HG02981 (cell line): ENCODE measurements around the gene STAB2.

Source experiments
- ATAC-seq: cut with Tn5 transposase; IDR thresholded peaks from one replicate; pipeline ENCODE4 v1.9.1; 2021; ENCODE audit warnings: mild to moderate bottlenecking, moderate library complexity; ENCODE audit not compliant: unreplicated experiment

The STAB2 gene, protein sequence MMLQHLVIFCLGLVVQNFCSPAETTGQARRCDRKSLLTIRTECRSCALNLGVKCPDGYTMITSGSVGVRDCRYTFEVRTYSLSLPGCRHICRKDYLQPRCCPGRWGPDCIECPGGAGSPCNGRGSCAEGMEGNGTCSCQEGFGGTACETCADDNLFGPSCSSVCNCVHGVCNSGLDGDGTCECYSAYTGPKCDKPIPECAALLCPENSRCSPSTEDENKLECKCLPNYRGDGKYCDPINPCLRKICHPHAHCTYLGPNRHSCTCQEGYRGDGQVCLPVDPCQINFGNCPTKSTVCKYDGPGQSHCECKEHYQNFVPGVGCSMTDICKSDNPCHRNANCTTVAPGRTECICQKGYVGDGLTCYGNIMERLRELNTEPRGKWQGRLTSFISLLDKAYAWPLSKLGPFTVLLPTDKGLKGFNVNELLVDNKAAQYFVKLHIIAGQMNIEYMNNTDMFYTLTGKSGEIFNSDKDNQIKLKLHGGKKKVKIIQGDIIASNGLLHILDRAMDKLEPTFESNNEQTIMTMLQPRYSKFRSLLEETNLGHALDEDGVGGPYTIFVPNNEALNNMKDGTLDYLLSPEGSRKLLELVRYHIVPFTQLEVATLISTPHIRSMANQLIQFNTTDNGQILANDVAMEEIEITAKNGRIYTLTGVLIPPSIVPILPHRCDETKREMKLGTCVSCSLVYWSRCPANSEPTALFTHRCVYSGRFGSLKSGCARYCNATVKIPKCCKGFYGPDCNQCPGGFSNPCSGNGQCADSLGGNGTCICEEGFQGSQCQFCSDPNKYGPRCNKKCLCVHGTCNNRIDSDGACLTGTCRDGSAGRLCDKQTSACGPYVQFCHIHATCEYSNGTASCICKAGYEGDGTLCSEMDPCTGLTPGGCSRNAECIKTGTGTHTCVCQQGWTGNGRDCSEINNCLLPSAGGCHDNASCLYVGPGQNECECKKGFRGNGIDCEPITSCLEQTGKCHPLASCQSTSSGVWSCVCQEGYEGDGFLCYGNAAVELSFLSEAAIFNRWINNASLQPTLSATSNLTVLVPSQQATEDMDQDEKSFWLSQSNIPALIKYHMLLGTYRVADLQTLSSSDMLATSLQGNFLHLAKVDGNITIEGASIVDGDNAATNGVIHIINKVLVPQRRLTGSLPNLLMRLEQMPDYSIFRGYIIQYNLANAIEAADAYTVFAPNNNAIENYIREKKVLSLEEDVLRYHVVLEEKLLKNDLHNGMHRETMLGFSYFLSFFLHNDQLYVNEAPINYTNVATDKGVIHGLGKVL (N-terminal part only)

DNA sequence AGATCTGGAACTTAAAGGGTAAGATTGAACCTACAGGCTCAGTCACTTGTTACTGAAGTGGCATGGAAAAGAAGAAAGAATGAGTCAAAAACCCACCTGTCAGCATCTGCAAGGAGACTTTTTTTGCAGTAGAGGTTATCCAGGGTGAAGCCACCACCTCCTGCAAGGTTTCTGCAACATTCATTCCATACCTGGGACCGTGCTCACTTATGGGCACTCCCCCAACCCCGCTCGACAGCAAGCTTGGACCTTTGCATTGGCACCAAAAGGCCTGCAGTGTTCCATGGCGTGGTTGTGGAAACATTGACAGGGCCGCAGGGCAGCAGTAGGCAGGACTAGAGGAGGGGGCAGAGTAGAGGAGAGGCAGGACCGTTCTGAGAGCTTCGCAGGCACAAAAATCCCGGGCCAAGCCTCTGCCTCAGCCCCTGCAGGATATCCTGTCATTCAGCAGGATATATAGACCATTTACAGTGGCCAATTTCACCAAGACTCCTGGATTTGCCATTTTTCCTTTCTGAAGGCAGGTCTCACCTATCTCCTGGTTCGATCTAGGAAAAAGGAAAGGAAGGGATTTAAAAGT, at the start of gene STAB2:
TSS of gene STAB2 (plus strand) at position 483 of the 580 bp plus-strand sequence. CDS start 204 bp downstream, outside the sequence.
- no peak for ATAC-seq

DNA sequence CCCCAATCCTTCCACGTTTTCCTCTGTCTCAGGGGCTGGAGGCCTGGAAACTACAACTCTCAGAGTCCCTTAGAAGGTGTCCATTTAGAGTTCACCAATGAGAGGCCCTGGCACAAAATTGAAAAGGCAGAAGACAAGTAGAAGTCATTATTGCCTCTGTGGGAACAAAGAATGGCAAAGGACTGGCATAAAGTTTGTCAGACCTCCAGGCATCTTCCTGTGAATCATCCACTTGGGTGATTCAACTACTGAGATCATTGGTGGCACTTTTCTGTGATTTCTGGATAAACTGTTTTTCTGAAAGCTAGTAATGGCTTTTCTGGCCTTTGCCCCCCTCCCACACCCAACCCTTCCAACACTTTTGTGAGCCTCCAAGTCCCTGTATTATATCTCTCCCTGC, 48.7 kb upstream of the STAB2 start:
- no peak for ATAC-seq

DNA sequence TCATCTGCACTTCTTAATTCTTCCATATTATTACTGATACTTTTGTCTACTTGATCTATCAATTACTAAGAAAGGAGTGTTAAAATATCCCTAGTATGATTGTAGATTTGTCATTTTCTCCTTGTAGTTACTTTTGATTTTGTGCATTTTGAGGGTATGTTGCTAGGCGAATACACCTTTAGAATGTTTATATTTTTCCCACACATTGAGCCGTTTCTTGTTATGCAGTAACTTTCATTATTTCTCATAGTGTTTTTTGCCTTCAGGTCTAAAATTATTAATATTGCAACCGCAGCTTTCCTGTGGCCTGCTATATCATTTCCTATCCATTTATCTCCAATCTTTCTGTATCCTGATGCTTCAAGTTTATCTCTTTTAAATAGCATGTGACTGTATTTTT, 46.8 kb upstream of the STAB2 start:
- no peak for ATAC-seq

DNA sequence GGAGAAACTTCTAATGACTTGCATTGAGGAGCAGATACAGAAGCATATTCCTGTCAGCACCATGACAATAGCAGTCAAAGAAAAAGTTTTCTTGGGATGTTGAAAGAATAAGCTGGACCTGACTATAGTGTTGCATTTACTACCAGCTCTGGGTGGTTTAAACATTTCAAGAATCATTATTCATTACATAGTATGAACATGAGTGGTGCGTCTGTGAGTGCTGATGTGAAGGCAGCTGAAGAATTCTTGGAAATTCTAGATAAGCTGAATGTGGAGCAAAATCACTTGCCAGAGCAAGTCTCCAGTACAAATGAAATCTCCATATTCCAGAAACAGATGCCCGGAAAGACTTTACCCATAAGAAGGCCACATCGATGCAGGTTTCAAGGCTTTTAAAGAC, 45.0 kb upstream of the STAB2 start:
- no peak for ATAC-seq

DNA sequence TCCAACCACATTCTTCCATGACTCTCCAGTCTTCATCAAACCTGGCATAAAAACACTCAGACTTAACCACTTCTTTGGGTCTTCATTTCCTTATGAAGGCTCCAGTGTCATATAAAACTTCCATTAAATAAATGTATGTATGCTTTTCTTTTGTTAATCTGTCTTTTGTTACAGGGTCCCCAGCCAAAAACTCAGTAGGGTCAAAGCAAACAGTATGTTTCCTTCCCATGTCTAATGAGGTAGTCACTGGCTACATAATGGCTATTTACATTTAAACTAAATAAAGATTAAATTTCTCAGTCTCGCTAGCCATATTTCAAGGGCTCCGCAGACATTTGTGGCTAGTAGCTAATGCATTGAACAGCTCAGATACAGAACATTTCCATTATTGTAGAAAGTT, 40.1 kb upstream of the STAB2 start:
- no peak for ATAC-seq

DNA sequence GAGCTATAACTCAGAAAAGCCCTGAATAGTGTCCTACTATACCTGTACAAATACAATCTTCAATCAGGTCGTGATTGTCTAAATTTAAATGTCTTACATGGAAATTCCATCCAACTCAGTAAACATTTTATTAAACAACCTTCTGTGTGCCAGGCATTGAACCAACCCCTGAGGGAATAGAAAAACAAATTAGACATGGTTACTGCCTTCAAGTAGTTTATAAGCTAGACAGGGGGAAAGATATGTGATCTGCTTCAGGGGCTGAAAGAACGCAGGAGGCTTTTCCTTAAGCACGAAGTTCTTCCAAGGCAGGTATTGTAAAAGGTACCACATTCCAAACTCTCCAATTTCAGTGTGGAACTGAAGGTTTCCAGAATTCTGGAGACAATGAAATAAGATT, 39.7 kb upstream of the STAB2 start:
- no peak for ATAC-seq

DNA sequence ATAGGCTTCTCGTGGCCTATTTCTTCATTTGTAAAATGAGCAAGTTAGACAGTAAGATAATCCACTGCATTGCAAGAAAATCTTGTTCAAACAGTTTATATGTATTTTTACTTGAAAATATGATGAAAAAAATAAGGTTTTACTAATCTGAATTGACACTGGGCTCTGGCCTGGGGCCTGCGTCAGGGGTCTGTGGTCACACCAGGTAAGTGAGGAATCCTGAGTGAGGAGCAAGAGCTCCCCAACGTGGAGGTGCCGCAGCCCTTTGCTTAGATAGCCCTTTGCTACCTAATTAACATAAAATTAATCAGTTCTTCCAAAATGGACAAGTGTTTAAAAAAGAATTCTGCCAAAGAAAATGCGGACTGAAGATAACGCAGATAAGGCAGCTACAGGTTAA, 39.1 kb upstream of the STAB2 start:
- ATAC-seq = no peak

DNA sequence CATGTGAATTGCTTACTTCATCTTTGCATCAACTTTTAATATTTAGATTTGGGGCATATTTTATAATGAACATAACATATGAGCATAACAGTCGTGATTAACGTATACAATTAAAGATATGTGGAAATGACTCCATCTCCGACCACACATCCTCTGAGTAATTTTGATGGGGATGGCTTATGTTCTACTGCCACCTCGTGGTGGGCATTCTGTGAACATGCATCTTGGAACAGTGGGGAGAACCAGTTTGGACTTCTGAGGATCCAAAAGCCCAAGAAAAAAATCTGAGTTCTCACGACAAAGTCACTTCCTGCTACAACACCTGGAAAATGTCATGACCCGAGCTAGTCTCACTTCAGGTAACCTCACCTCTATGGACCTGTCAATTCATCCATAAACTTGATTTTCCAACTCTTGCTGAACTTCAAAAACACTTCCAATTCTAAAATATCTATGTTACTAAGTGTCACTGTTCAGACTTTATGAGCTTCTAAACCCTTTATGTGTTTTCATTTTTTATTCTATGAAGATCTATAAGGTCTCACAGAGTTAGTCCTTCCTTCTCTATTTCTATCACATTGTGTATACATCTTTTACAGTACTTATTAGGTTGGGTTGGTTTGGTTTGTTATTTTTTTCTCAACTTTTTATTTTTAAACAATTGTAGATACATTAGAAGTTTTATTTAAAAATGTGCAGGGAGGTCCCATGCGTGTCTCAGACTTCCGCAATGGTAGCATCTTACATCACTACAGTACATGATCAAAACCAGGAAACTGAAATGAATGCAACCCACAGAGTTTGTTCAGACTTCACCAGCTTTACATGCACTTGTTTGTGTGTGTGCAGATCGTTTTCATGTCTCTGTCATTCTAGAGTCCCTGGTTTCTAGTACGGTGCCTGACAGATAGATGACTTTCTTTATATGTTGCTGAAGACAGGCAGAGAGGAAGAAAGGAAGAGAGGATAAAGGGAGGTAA, 38.2 kb upstream of the STAB2 start:
- peak; percentile 56 for ATAC-seq

DNA sequence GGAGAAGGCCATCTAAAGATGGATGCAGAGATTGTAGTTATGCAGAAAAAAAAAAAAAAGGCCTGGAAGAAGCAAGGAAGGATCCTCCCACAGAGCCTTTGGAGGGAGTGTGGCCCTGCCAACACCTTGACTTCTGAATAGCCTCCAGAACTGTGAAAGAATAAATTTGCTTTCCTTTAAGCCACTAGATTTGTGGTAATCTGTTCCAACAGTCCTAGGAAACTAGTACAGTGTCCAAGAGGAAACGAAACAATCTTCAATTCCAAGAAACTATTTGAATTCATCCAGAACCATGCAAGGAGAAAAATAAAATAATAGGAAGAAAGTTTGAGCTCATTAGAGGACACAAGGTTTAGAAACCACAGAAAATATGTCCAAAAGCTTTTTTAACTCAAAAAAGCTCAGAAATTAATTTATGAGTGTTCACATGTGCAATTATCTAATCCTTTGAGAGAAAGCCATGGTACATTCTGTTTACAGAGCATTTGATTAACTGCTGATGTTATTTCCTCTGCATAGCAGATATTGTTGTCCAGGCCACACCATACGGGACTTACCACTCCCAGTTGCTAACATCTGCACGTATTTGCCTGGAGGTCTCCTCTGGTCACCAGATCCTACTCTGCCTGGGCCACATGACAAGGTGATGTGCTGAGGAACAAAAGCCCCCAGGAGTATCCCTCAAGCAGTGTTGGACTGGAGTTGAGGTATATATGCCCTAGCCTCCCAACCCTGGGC, 30.0 kb upstream of the STAB2 start:
- ATAC-seq = no peak

DNA sequence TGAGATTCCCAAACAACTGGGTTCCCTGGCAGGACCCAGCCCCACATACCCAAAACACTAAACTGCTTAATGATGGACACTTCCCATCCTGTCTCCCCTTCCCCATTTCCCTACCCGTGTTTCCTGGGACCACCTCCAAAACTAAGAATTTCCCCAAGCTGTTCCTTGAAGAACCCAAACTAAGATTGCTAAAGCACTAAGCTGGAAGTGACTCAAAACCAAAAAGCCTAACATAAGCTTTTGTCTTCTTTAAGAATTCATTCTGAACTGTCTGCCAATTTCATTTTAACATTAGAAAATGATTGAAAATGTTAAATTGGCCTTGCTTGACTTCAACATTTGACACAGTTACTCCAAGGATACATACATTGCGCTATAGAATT, 29.5 kb upstream of the STAB2 start:
- ATAC-seq = no peak

DNA sequence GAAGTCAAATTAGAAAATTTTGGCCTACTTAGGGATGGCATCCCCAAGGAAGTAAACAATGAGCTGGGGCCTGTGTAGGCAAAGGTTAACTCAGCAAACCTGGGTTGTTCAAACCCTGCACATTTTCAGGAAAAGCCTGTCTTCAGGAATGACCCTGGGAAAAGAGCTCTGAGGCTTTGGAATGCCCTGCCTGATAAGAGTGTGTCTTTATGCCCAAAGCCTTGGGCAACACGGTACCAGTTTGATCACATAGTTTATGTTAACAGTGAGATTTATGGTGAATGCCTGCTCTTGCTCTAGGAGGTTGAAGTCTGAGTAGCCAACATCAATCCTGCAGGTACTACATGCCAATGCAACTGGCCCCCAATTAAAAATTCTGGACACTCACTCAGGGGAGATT, 28.2 kb upstream of the STAB2 start:
- ATAC-seq = no peak

DNA sequence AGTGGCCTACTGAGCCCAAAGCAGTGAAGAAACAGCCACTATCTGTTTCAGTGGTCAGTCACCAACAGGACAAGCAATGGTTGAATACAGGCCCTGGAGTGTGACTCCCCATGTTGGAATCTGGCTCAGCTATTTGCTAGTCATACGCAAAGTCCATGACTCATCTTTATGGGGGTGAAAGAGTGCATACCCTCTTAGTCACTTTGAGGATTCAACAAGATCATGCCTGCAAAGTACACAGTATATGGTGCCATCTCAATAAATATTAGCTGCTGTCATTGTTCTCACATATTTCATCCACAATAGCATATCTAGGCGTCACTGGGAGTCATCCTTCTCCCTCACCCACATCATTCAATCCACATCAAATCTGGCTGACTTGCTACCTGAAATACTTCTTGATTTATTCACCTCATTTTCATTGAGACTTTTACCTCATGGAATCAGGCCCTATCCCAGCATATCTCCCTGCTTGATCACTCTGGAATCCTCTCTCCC, 26.4 kb upstream of the STAB2 start:
- ATAC-seq = no peak

DNA sequence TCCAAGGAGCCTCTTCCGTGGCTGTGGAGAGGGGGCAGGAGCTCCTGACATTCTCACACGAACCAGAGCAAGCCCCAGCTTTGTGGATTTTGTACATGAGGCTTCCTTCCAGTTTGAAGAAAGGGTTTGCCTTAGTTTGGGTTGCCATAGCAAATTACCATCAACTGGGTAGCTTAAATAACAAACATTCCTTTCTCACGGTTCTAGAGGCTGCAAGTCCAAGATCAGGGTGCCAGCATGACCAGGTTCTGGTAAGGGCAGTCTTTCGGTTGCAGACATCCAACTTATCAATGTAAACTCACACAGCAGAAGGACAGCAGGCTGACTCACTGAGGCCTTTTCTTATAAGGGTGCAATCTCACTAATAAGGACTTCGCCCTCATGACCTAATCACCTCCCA, 25.9 kb upstream of the STAB2 start:
- ATAC-seq = no peak

DNA sequence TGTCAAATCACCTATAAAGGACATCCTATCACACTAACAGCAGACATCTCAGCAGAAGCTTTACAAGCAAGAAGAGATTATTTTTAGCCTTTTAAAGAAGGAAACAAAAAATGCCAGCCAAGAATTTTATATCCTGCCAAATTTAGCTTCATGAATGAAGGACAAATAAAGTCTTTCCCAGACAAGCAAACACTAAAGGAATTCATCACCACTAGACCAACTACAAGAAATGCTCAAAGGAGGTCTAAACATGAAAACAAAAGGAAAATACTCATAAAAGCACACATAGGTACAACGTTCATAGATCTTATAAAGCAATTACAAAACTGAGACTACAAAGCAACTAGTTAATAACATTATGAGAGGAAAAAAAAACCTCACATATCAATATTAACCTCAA, 20.7 kb upstream of the STAB2 start:
- ATAC-seq = no peak

DNA sequence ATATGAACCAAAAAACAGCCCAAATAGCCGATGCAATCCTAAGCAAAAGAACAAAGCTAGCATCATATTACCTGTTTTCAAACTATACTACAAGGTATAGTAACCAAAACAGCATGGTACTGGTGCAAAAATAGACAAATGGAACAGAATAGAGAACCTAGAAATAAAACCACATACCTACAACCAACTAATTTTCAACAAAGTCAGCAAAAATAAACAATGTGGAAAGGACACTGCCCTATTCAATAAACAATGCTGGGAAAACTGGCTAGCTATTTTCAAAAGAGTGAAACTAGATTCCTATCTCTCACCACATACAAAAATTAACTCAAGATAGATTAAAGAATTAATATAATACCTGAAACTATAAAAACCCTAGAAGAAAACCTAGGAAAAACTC, 17.8 kb upstream of the STAB2 start:
- ATAC-seq = no peak

DNA sequence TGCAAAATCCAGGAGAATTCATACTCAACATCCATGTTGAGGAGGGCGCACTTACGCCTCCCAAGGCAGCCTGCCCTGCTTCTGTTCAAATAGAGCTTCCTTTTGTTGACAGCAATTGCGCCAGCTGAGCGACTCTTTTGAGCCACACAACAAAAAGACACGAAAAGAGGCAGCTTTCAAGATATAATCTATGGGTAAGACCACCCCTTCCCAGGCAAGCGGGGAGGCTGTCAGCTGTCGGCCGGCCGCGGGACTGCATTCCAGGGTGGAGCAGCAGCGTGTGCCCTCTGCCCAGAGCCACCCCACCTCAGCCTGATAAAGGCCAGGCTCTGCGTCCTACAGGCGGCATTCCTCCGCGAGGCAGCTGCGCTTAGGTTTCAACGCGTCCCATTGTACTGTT, 15.8 kb upstream of the STAB2 start:
- ATAC-seq = no peak

DNA sequence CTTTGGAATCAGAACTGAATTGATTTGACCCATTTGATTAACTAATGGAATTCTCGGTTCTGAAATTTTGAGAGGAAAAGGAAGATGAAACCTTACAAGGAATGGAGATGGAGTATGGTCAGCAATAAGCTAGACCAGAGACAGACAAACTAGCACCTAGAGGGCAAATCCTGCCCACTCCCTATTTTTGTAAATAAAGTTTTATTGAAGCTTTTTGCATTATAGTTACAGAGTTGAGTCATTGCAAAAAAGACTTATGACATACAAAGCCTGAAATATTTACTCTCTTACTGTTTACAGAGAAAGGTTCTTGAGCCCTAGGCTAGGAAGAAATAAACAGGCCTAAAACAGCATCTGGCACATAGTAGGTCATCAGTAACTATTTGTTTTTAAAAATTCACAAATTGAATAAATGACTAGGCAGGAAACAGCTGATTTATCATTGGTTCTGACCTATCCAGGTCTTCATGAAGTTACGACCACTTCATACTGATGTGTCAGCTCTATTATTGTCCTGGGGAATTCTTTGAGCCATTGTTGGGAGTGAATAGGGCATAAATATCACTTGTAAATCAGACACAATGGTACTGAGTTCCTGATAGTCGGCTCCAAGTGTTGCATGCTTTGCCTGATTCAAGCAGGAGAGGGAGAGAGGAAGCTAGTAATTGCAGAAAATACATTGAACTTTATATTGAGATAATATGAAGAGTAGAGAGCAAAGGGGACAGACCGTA, 14.6 kb upstream of the STAB2 start:
- ATAC-seq = no peak

DNA sequence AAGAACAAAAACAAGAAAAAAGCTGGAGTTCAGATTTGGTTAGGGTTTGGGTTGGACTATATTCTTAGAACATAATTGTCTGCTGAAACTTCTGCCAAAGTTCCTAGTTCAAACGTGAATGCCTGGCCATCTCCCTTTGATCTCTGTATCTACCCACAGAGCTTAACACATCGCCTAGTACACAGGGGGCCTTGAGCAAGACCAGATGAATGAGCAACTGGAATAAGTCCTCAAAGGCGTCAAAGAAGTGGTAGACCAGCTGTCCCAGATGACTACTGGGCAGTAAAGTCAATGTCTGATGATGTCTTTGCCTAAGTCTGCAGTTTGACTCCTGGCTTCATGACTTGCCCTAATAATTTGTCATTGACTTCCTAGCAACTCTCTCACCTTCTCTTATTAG, 13.9 kb upstream of the STAB2 start:
- no peak for ATAC-seq
